CD14-positive monocyte (primary cell): ENCODE results near the gene TEX19. TPM values are rescaled to one million over a fixed set of nuclear protein-coding genes. Genes with fewer than 3 reads are reported as not detected.

Source experiments
- DNase-seq, 3 donors: peaks; one replicate each; pipeline ENCODE4 v3.0.0-alpha.2; 2011 to 2022
- H2AFZ ChIP-seq: 2 replicates; pipeline ENCODE4 v1.6.0; 2012; ENCODE audit warnings: mild to moderate bottlenecking, low read depth, low read length, inconsistent platforms; ENCODE audit not compliant: insufficient read depth, poor library complexity, severe bottlenecking
- H3K27ac ChIP-seq, 2 donors: 1 replicate in 1 of 2; 2 replicates in 1 of 2; pipeline ENCODE4 v1.5.1; 2012 to 2013; ENCODE audit warnings: low read length in 2 of 2, control low read depth in 1 of 2, inconsistent platforms in 1 of 2, low read depth in 1 of 2, mild to moderate bottlenecking in 1 of 2
- H3K27me3 ChIP-seq, 2 donors: one replicate each; pipeline versions ENCODE4 v1.6.0 to v1.6.1; 2011 to 2013; ENCODE audit warnings: low read length in 2 of 2; ENCODE audit not compliant: control insufficient read depth in 2 of 2, insufficient read depth in 2 of 2
- H3K36me3 ChIP-seq, 2 donors: replicated peaks in 1 of 2; 1 replicate in 1 of 2; 2 replicates in 1 of 2; pipeline versions ENCODE4 v1.5.1 to v1.6.1; 2012 to 2013; ENCODE audit warnings: low read length in 2 of 2, control low read depth in 1 of 2, inconsistent platforms in 1 of 2, mild to moderate bottlenecking in 1 of 2; ENCODE audit not compliant: insufficient read depth in 2 of 2, control insufficient read depth in 1 of 2
- H3K4me1 ChIP-seq, 2 donors: 1 replicate in 1 of 2; 2 replicates in 1 of 2; pipeline versions ENCODE4 v1.5.1 to v1.6.1; 2012 to 2013; ENCODE audit warnings: low read length in 2 of 2, control low read depth in 1 of 2, inconsistent platforms in 1 of 2, mild to moderate bottlenecking in 1 of 2, moderate library complexity in 1 of 2; ENCODE audit not compliant: insufficient read depth in 2 of 2, control insufficient read depth in 1 of 2
- H3K4me2 ChIP-seq: replicated peaks from 2 replicates; pipeline ENCODE3; 2012; ENCODE audit warnings: low read length, moderate library complexity, mild to moderate bottlenecking; ENCODE audit not compliant: poor library complexity, severe bottlenecking; ENCODE audit errors: extremely low read depth
- H3K4me3 ChIP-seq, 3 experiments: fragments of 200-600 bp in 1 of 3; sonication (generic) in 1 of 3; replicated peaks in 1 of 3; 1 replicate in 2 of 3; 2 replicates in 1 of 3; pipeline ENCODE4 v1.5.1; 2011 to 2013; ENCODE audit warnings: low read length in 3 of 3, mild to moderate bottlenecking in 3 of 3, control low read depth in 2 of 3, low read depth in 2 of 3, inconsistent platforms in 1 of 3, moderate library complexity in 1 of 3
- H3K79me2 ChIP-seq: 2 replicates; pipeline ENCODE4 v1.6.0; 2012; ENCODE audit warnings: mild to moderate bottlenecking, control low read depth, inconsistent platforms, low read length, moderate library complexity; ENCODE audit not compliant: insufficient read depth
- H3K9ac ChIP-seq: 2 replicates; pipeline ENCODE4 v1.6.0; 2017; ENCODE audit warnings: low read length, mild to moderate bottlenecking; ENCODE audit not compliant: insufficient read depth, poor library complexity, severe bottlenecking
- H3K9me3 ChIP-seq, 2 donors: replicated peaks in 1 of 2; 1 replicate in 1 of 2; 2 replicates in 1 of 2; pipeline versions ENCODE4 v1.5.1 to v1.6.1; 2012 to 2013; ENCODE audit warnings: low read length in 2 of 2, control low read depth in 1 of 2; ENCODE audit not compliant: control insufficient read depth in 1 of 2, insufficient read depth in 1 of 2
- H4K20me1 ChIP-seq: 2 replicates; pipeline ENCODE4 v1.6.0; 2012; ENCODE audit warnings: mild to moderate bottlenecking, low read length, control low read depth, moderate library complexity; ENCODE audit not compliant: insufficient read depth
- H3K27ac Mint-ChIP-seq, 7 donors: one replicate each; pipeline ENCODE4 v1.8.0; 2020; ENCODE audit warnings: mild to moderate bottlenecking in 7 of 7, mixed read lengths in 7 of 7, moderate library complexity in 6 of 7, inconsistent platforms in 2 of 7
- H3K27me3 Mint-ChIP-seq, 3 donors: one replicate each; pipeline ENCODE4 v1.8.0; 2021 to 2022; ENCODE audit warnings: low read depth in 3 of 3, mild to moderate bottlenecking in 3 of 3, mixed read lengths in 3 of 3, moderate library complexity in 3 of 3, inconsistent platforms in 1 of 3
- H3K36me3 Mint-ChIP-seq, 2 donors: one replicate each; pipeline ENCODE4 v1.8.0; 2020; ENCODE audit warnings: mixed read lengths in 2 of 2, inconsistent platforms in 1 of 2, mild to moderate bottlenecking in 1 of 2
- H3K4me1 Mint-ChIP-seq: one replicate; pipeline ENCODE4 v1.8.0; 2020; ENCODE audit warnings: mild to moderate bottlenecking, mixed read lengths
- H3K4me3 Mint-ChIP-seq, 2 donors: one replicate each; pipeline ENCODE4 v1.8.0; 2020; ENCODE audit warnings: mild to moderate bottlenecking in 2 of 2, mixed read lengths in 2 of 2, moderate library complexity in 1 of 2
- H3K9me3 Mint-ChIP-seq, 7 donors: one replicate each; pipeline ENCODE4 v1.8.0; 2020 to 2022; ENCODE audit warnings: mixed read lengths in 7 of 7, mild to moderate bottlenecking in 6 of 7, moderate library complexity in 6 of 7, inconsistent platforms in 2 of 7
- whole genome bisulfite sequencing: methylation state at CpG from one replicate; pipeline ENCODE4 v1.1.5; 2013; ENCODE audit warnings: missing lambda C conversion rate; ENCODE audit not compliant: insufficient coverage; 5-methylcytosine and 5-hydroxymethylcytosine counted together
- intact Hi-C, 2 donors: fragments of 100-400 bp; cut with micrococcal nuclease; formaldehyde crosslinking; loops; one replicate each; pipeline versions ENCODE4 v1.15.0 to v1.15.1; 2023
- polyA plus RNA-seq, 3 donors: library from polyadenylated mRNA; depleted of rRNA in 1 of 3; unstranded in 2 of 3; stranded (reverse) in 1 of 3; fragments of 300-500 nt in 2 of 3; fragments of >200 nt in 1 of 3; fragmentation: Illumina TruSeq in 2 of 3; gene quantifications; 1 replicate in 2 of 3; 2 replicates in 1 of 3; pipeline ENCODE4 v1.2.3, GENCODE V29; 2012 to 2021
- TF ChIP-seq, protein P1 (sequence below): fragments of 200-600 bp; IDR thresholded peaks from one replicate; pipeline ENCODE4 v1.8.0; 2022; ENCODE audit warnings: antibody characterized with exemption, mild to moderate bottlenecking

Gene TEX19
- polyA plus RNA-seq, 3 donors: not detected

DNA sequence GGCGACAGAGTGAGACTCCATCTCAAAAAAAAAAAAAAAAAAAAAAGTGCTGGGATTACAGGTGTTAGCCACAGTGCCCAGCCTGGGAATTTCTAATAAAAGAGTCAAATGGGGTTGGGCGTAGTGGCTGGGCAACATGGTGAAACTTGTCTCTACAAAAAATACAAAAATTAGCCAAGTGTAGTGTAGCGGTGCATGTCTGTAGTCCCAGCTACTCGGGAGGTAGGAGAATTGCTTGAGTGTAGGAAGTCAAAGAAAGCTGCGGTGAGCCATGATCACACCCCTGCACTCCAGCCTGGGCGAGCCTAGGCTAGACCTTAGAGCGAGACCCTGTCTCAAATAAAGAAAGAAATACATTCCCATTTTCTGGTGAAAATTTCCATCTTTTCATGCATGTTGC lies 10.2 kb downstream of the TEX19 start:
- H3K79me2 ChIP-seq: no peaks in the 10 kb centered on the region
- H3K4me2 ChIP-seq: no peak overlapping the region
- H3K27me3 ChIP-seq: peaks cover 24 to 49% of the 10 kb centered on the region in 2 donors
- H3K4me1 ChIP-seq: peaks cover 4 to 13% of the 10 kb centered on the region in 2 donors
- intact Hi-C loops: no loop called here
- H4K20me1 ChIP-seq: no peaks in the 10 kb centered on the region
- Mint-ChIP-seq H3K4me3 (peak overlapping the region in 1 of 2 donors; percentile 42), H3K36me3 (peaks cover 0 to 1% of the 10 kb centered on the region in 2 donors), H3K9me3 (peaks cover 0 to 11% (median 5%) of the 10 kb centered on the region in 7 donors), H3K27ac (no peak overlapping the region), H3K27me3 (peaks cover 40 to 66% (median 55%) of the 10 kb centered on the region in 3 donors), H3K4me1 (peaks cover 13% of the 10 kb centered on the region)
- peaks cover 0 to 7% of the 10 kb centered on the region in 2 donors for H3K9me3 ChIP-seq
- no peak overlapping the region for H3K27ac ChIP-seq
- H2AFZ ChIP-seq: no peak overlapping the region
- H3K4me3 ChIP-seq: no peak overlapping the region
- no peak for DNase-seq
- H3K9ac ChIP-seq: no peak overlapping the region
- no peaks in the 10 kb centered on the region for H3K36me3 ChIP-seq
- TF ChIP-seq, protein P1, sequence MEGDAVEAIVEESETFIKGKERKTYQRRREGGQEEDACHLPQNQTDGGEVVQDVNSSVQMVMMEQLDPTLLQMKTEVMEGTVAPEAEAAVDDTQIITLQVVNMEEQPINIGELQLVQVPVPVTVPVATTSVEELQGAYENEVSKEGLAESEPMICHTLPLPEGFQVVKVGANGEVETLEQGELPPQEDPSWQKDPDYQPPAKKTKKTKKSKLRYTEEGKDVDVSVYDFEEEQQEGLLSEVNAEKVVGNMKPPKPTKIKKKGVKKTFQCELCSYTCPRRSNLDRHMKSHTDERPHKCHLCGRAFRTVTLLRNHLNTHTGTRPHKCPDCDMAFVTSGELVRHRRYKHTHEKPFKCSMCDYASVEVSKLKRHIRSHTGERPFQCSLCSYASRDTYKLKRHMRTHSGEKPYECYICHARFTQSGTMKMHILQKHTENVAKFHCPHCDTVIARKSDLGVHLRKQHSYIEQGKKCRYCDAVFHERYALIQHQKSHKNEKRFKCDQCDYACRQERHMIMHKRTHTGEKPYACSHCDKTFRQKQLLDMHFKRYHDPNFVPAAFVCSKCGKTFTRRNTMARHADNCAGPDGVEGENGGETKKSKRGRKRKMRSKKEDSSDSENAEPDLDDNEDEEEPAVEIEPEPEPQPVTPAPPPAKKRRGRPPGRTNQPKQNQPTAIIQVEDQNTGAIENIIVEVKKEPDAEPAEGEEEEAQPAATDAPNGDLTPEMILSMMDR: no peak
- 80% methylated on average over 2 of the region's 7 CpGs for WGBS

DNA sequence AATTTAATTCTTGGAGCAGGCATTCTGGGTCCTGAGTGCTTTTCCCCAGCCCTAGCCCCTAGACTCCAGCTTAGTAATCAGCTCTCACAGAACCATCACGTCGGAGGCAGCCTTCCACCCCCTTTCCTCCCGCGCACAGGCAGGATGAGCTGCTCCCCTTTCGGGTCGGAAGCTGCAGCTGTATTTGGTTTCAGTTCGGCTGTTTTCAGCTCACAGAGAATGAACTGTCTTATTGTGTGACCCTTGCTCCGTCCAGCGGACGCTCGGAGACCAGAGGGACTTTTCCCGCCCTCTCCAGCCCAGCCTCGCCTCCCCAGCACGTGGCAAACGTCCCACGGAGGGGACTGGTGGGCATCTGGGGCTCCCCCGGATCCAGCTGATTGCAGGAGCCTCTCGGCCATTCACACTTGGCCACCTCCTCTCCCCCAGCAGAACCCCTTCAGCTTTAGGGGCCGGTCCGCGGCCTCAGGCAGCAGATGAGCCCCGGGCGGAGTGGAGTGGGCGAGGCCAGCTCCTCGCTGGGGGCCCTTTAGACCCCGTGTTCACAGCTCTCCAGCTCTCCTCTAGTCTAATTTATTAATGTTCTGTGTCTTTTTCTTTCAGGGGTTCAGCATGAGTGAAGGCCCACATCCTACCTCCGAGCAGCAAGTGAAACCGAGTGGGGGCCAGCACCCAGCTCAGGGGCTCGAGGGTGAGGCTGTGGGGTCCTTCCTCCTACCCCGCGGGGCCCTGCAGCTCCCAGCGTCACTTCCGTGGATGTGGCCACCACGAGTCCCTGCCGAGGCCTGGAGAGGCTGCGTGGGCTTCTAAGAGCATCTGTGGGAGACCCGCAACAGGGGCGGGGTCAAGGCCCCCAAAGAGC lies 11.7 kb downstream of the TEX19 start:
- peaks cover 0 to 7% of the 10 kb centered on the region in 2 donors for H3K9me3 ChIP-seq
- H3K4me1 Mint-ChIP-seq: peaks cover 13% of the 10 kb centered on the region
- H3K4me1 ChIP-seq: peaks cover 4 to 13% of the 10 kb centered on the region in 2 donors
- H3K79me2 ChIP-seq: no peaks in the 10 kb centered on the region
- peaks cover 0 to 1% of the 10 kb centered on the region in 2 donors for H3K36me3 Mint-ChIP-seq
- peak overlapping the region in 1 of 3 experiments; percentile 28 for H3K4me3 ChIP-seq
- no peak overlapping the region for H2AFZ ChIP-seq
- TF ChIP-seq, protein P1: no peak
- H3K27ac Mint-ChIP-seq: peak overlapping the region in 1 of 7 donors; percentile 75
- peaks cover 0 to 11% (median 5%) of the 10 kb centered on the region in 7 donors for H3K9me3 Mint-ChIP-seq
- intact Hi-C loops: no loop called here
- H3K27ac ChIP-seq: no peak overlapping the region
- H3K4me3 Mint-ChIP-seq: peak overlapping the region; percentile 57 to 86
- peak overlapping the region; percentile 23 for H3K4me2 ChIP-seq
- DNase-seq: no peak
- 25% methylated on average over 32 of the region's 38 CpGs for WGBS
- H3K9ac ChIP-seq: no peak overlapping the region
- peaks cover 49 to 79% (median 61%) of the 10 kb centered on the region in 3 donors for H3K27me3 Mint-ChIP-seq
- H4K20me1 ChIP-seq: no peaks in the 10 kb centered on the region
- peaks cover 24 to 55% of the 10 kb centered on the region in 2 donors for H3K27me3 ChIP-seq
- H3K36me3 ChIP-seq: no peaks in the 10 kb centered on the region
